ENCODE data around the gene RNF44.
"Not testable (repeated sequence)": the region's sequence is repeated elsewhere in the genome, so short reads cannot be mapped to it uniquely, and the experiment has no call there.

The RNF44 gene

GRCh38 chr5:176519810-176520720, 17.1 kb downstream of the RNF44 start:
- no peak for DNase-seq (ENCODE audit: low read depth in 2 of 2, low spot score in 1 of 2)

- DNase-seq (ENCODE audit: low read depth in 2 of 2, low spot score in 1 of 2) = no peak
Observed at GRCh38 chr5:176517053-176517661, 20.0 kb downstream of the RNF44 start.

DNA sequence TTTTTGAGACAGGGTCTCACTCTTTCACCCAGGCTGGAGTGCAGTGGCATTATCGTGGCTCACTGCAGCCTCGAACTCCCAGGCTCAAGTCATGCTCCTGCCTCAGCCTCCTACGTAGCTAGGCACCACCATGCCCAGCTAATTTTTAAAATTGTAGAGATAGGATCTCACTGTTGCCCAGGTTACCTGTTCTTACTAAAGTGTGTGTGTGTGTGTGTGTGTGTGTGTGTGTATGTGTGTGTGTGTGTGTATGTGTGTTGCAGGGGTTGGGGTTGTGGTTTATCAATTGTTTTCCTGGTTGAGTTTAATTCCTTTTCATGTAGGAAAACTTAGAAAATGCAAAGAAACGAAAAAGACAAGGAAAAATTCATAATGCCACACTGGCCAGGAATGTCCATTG, 21.8 kb downstream of the RNF44 start:
- DNase-seq (ENCODE audit: low read depth in 2 of 2, low spot score in 1 of 2) = no peak

- no peak for DNase-seq (ENCODE audit: low read depth in 2 of 2, low spot score in 1 of 2)
Observed at GRCh38 chr5:176514244-176514950, 22.8 kb downstream of the RNF44 start.

GRCh38 chr5:176513788-176514187, 23.4 kb downstream of the RNF44 start:
- no peak for DNase-seq (ENCODE audit: low read depth in 2 of 2, low spot score in 1 of 2)

- DNase-seq (ENCODE audit: low read depth in 2 of 2, low spot score in 1 of 2) = no peak
Observed at GRCh38 chr5:176508603-176509002, 28.6 kb downstream of the RNF44 start.

GRCh38 chr5:176507911-176508310, 29.3 kb downstream of the RNF44 start:
- DNase-seq (ENCODE audit: low read depth in 2 of 2, low spot score in 1 of 2) = no peak

- no peak for DNase-seq (ENCODE audit: low read depth in 2 of 2, low spot score in 1 of 2)
Observed at GRCh38 chr5:176503496-176503895, 33.7 kb downstream of the RNF44 start.

GRCh38 chr5:176501333-176501732, 35.9 kb downstream of the RNF44 start:
- DNase-seq (ENCODE audit: low read depth in 2 of 2, low spot score in 1 of 2) = no peak

GRCh38 chr5:176500511-176500910, 36.7 kb downstream of the RNF44 start:
- no peak for DNase-seq (ENCODE audit: low read depth in 2 of 2, low spot score in 1 of 2)

DNA sequence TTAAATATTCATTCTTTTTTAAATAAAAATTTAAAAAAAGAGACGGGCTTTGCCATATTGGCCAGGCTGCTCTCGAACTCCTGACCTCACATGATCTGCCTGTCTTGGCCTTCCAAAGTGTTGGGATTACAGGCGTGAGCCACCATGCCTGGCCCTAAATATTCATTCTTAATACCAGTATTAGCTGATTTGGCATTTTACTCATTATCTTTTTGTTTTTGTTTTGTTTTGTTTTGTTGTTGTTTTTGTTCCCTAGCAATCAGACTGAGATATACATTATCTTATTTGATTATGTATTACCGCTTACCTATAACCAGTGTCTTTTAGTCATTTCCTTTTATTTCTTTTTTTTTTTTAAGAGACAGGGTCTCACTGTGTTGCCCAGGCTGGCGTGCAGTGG, 37.9 kb downstream of the RNF44 start:
- DNase-seq (ENCODE audit: low read depth in 2 of 2, low spot score in 1 of 2) = no peak

DNA sequence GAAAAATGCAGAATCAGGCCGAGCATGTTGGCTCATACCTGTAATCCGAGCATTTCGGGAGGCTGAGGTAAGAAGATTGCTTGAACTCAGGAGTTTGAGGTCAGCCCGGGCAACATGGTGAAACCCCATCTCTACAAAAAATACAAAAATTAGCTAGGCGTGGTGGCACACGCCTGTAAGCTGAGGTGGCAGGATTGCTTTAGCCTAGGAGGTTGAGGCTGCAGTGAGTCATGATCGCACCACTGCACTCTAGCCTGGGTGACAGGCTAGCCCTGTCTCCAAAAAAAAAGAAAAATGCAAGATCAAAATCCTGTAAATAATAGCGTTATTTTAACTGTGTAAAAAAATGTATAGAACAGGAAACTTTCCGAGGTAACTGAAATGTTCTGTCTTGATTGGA, 39.4 kb downstream of the RNF44 start:
- no peak for DNase-seq (ENCODE audit: low read depth in 2 of 2, low spot score in 1 of 2)

GRCh38 chr5:176492431-176492830, 44.8 kb downstream of the RNF44 start:
- no peak for DNase-seq (ENCODE audit: low read depth in 2 of 2, low spot score in 1 of 2)

DNA sequence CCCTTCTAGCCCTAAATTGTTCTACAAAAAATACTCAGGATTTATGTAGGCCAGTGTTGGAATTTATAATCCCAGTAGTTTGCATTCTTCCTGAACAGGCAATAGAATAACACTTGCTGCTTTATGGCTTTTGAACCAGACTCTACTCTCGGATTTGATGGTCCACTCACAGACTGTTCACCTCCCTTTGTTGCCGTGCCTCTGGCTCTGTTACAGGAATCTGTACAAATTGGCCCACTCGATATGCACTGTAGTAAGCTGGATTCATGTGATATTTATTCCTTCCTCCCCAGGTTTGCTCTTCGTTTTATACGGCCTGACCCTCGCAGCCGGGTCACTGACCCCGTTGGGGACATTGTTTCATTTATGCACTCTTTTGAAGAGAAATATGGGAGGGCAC, 45.3 kb downstream of the RNF44 start:
- DNase-seq (ENCODE audit: low read depth in 2 of 2, low spot score in 1 of 2) = no peak

- no peak for DNase-seq (ENCODE audit: low read depth in 2 of 2, low spot score in 1 of 2)
Observed at GRCh38 chr5:176491101-176491502, 46.1 kb downstream of the RNF44 start.

DNA sequence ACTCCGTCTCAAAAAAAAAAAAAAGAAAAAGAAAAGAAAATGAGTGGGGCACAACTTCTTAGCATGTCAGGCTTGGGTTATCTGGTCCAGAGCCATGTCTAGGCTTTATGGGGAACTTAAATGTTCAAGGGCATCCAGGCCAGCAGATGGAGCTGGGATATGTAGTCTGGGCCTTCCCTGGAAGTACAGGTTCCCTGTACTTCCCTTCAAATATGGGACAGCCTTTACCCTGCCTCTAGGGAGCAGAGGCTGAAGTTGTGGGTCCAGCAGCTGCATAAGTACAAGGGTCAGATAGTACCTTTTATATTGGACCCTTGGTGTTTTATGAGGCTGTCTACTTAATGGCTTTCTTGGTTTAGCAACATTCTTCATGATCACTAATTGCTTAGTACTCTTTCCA, 46.9 kb downstream of the RNF44 start:
- no peak for DNase-seq (ENCODE audit: low read depth in 2 of 2, low spot score in 1 of 2)

DNA sequence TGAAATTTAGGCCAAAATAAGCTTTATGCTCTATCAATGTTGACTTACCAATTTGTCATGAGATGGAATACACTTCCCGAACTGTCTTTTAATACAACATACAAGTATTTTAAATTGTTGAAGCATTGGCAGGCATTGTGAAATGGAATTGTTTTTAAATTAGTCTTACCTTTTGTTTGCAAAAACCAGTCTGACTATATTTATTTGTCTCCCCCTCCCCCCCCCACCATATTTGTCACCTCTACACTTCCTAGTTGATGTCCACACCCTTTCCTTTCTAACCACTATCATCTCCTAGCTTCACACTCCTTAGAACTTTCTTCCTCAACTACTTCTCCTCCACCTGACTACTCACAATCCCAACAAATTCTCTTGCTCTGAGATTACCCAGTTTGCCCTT, 48.1 kb downstream of the RNF44 start:
- DNase-seq (ENCODE audit: low read depth in 2 of 2, low spot score in 1 of 2) = no peak

DNA sequence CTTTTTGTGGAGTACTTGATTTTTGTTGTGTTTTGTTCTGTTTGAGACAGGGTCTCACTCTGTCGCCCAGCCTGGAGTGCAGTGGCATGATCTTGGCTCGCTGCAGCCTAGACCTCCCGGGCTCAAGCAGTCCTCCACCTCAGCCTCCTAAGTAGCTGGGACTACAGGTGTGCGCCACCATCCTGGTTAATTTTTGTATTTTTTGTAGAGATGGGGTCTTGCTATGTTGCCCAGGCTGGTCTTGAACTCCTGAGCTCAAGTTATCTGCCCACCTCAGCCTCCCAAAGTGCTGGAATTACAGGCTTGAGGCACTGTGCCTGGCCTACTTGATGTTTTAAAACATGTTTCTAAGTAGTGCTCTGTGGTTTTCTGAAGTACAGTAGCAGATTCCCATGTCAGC, 50.0 kb downstream of the RNF44 start:
- DNase-seq (ENCODE audit: low read depth in 2 of 2, low spot score in 1 of 2) = not testable (repeated sequence)

GRCh38 chr5:176486189-176486757, 50.9 kb downstream of the RNF44 start:
- DNase-seq (ENCODE audit: low read depth in 2 of 2, low spot score in 1 of 2) = no peak

- no peak for DNase-seq (ENCODE audit: low read depth in 2 of 2, low spot score in 1 of 2)
Observed at GRCh38 chr5:176485176-176485575, 52.0 kb downstream of the RNF44 start.

DNA sequence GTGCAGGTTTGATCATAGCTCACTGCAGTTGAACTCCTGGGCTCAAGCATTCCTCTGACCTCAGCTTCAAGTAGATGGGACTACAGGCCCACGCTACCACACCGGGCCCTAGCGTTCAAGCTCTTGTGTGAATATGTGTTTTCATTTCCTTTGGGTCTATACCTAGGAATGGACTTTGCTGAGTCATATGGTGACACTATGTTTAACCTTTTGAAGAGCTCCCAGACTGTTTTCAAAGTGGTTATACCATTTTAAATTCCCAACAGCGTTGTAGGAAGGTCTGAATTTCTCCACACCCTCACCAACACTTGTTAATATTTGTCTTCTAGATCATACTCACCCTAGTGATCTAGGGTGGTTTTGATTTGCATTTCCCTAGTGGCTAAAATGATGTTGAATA, 55.5 kb downstream of the RNF44 start:
- no peak for DNase-seq (ENCODE audit: low read depth in 2 of 2, low spot score in 1 of 2)
